Neuron (in vitro differentiated cells): Measurements from ENCODE around the gene PAPSS1.

ENCODE experiments used
- H2AFZ ChIP-seq: one replicate; pipeline ENCODE4 v1.6.1; 2013; ENCODE audit warnings: low read depth, mild to moderate bottlenecking, inconsistent platforms, low read length, moderate library complexity
- H3K27me3 ChIP-seq: one replicate; pipeline ENCODE4 v1.6.1; 2013; ENCODE audit warnings: low read length; ENCODE audit not compliant: insufficient read depth
- H3K36me3 ChIP-seq: one replicate; pipeline ENCODE4 v1.6.1; 2013; ENCODE audit warnings: low read length; ENCODE audit not compliant: insufficient read depth
- H3K4me1 ChIP-seq: one replicate; pipeline ENCODE4 v1.6.1; 2013; ENCODE audit warnings: low read length; ENCODE audit not compliant: insufficient read depth
- H3K4me3 ChIP-seq: 2 replicates; pipeline ENCODE4 v1.5.1; 2013; ENCODE audit warnings: mild to moderate bottlenecking, low read length, moderate library complexity
- H3K9me3 ChIP-seq: one replicate; pipeline ENCODE4 v1.6.1; 2013; ENCODE audit warnings: low read length

PAPSS1 gene

GRCh38 chr4:107719922-107720722 is at the start of gene PAPSS1:
Gene PAPSS1 (minus strand): TSS chr4:107720234. CDS start chr4:107720179, 55 bp downstream.
- no peaks in the 10 kb centered on the region for H3K9me3 ChIP-seq
- peak within 1 kb of the TSS; percentile 89 for H3K4me3 ChIP-seq
- peak within 1 kb of the TSS; percentile 94 for H2AFZ ChIP-seq
- peaks cover 19% of the 10 kb centered on the region for H3K4me1 ChIP-seq
- H3K27me3 ChIP-seq = peaks cover 9% of the 10 kb centered on the region
- peaks cover 4% of the 10 kb centered on the region for H3K36me3 ChIP-seq

- H3K4me1 ChIP-seq = peaks cover 5% of the 10 kb centered on the region
- H3K36me3 ChIP-seq = no peaks in the 10 kb centered on the region
- H3K4me3 ChIP-seq = no peak overlapping the region
- H3K27me3 ChIP-seq = no peaks in the 10 kb centered on the region
- no peaks in the 10 kb centered on the region for H3K9me3 ChIP-seq
- H2AFZ ChIP-seq = no peak overlapping the region
Observed at GRCh38 chr4:107760281-107760947, 40.4 kb upstream of the PAPSS1 start.

- no peaks in the 10 kb centered on the region for H3K27me3 ChIP-seq
- H3K4me3 ChIP-seq = no peak overlapping the region
- H3K4me1 ChIP-seq = peaks cover 5% of the 10 kb centered on the region
- H3K9me3 ChIP-seq = no peaks in the 10 kb centered on the region
- no peak overlapping the region for H2AFZ ChIP-seq
- H3K36me3 ChIP-seq = no peaks in the 10 kb centered on the region
Observed at GRCh38 chr4:107757864-107758476, 37.9 kb upstream of the PAPSS1 start.

GRCh38 chr4:107757283-107757682 is 37.2 kb upstream of the PAPSS1 start:
- no peaks in the 10 kb centered on the region for H3K9me3 ChIP-seq
- H3K36me3 ChIP-seq = no peaks in the 10 kb centered on the region
- no peaks in the 10 kb centered on the region for H3K27me3 ChIP-seq
- no peak overlapping the region for H3K4me3 ChIP-seq
- H3K4me1 ChIP-seq = peaks cover 5% of the 10 kb centered on the region
- no peak overlapping the region for H2AFZ ChIP-seq

GRCh38 chr4:107755841-107756356 is 35.9 kb upstream of the PAPSS1 start:
- peaks cover 5% of the 10 kb centered on the region for H3K4me1 ChIP-seq
- H2AFZ ChIP-seq = no peak overlapping the region
- H3K27me3 ChIP-seq = no peaks in the 10 kb centered on the region
- no peaks in the 10 kb centered on the region for H3K9me3 ChIP-seq
- no peaks in the 10 kb centered on the region for H3K36me3 ChIP-seq
- H3K4me3 ChIP-seq = no peak overlapping the region

- Histone ChIP-seq H2AFZ (no peak overlapping the region), H3K9me3 (no peaks in the 10 kb centered on the region), H3K4me1 (peaks cover 5% of the 10 kb centered on the region), H3K4me3 (no peak overlapping the region), H3K36me3 (no peaks in the 10 kb centered on the region), H3K27me3 (no peaks in the 10 kb centered on the region)
Observed at GRCh38 chr4:107751670-107752069, 31.6 kb upstream of the PAPSS1 start.

GRCh38 chr4:107747748-107748486 is 27.9 kb upstream of the PAPSS1 start:
- H3K36me3 ChIP-seq = no peaks in the 10 kb centered on the region
- no peaks in the 10 kb centered on the region for H3K4me1 ChIP-seq
- H3K4me3 ChIP-seq = no peak overlapping the region
- H2AFZ ChIP-seq = no peak overlapping the region
- no peaks in the 10 kb centered on the region for H3K27me3 ChIP-seq
- no peaks in the 10 kb centered on the region for H3K9me3 ChIP-seq

- Histone ChIP-seq H3K36me3 (no peaks in the 10 kb centered on the region), H3K27me3 (no peaks in the 10 kb centered on the region)
Observed at GRCh38 chr4:107746161-107746560, 26.1 kb upstream of the PAPSS1 start.

GRCh38 chr4:107744532-107744931 is 24.5 kb upstream of the PAPSS1 start:
- no peak overlapping the region for H3K4me3 ChIP-seq

More at GRCh38 chr4:107746161-107746560, 26.1 kb upstream of the PAPSS1 start:
- Histone ChIP-seq H2AFZ (no peak overlapping the region), H3K4me3 (no peak overlapping the region), H3K4me1 (no peaks in the 10 kb centered on the region), H3K9me3 (no peaks in the 10 kb centered on the region)

GRCh38 chr4:107743532-107743931 is 23.5 kb upstream of the PAPSS1 start:
- no peaks in the 10 kb centered on the region for H3K27me3 ChIP-seq
- H3K36me3 ChIP-seq = no peaks in the 10 kb centered on the region
- no peak overlapping the region for H2AFZ ChIP-seq
- H3K4me3 ChIP-seq = no peak overlapping the region
- H3K9me3 ChIP-seq = no peaks in the 10 kb centered on the region
- no peaks in the 10 kb centered on the region for H3K4me1 ChIP-seq

More at GRCh38 chr4:107744532-107744931, 24.5 kb upstream of the PAPSS1 start:
- Histone ChIP-seq H3K9me3 (no peaks in the 10 kb centered on the region), H2AFZ (no peak overlapping the region), H3K36me3 (no peaks in the 10 kb centered on the region), H3K4me1 (no peaks in the 10 kb centered on the region), H3K27me3 (no peaks in the 10 kb centered on the region)

- no peak overlapping the region for H3K4me3 ChIP-seq
- H3K4me1 ChIP-seq = no peaks in the 10 kb centered on the region
- H3K27me3 ChIP-seq = no peaks in the 10 kb centered on the region
- no peaks in the 10 kb centered on the region for H3K36me3 ChIP-seq
- H3K9me3 ChIP-seq = no peaks in the 10 kb centered on the region
- no peak overlapping the region for H2AFZ ChIP-seq
Observed at GRCh38 chr4:107742791-107743190, 22.8 kb upstream of the PAPSS1 start.

GRCh38 chr4:107742196-107742595 is 22.2 kb upstream of the PAPSS1 start:
- Histone ChIP-seq H3K4me3 (no peak overlapping the region), H3K27me3 (no peaks in the 10 kb centered on the region), H2AFZ (no peak overlapping the region), H3K4me1 (no peaks in the 10 kb centered on the region), H3K36me3 (no peaks in the 10 kb centered on the region), H3K9me3 (no peaks in the 10 kb centered on the region)
